GM23338 (cell line): ENCODE measurements around the gene LIPT1. TPM values are rescaled to one million over a fixed set of nuclear protein-coding genes. Genes with fewer than 3 reads are reported as not detected.

ENCODE experiments used
- ATAC-seq: fragments of 200-7000 bp; cut with Tn5 transposase; 3 replicates; pipeline ENCODE4 v1.9.1; 2020
- DNase-seq: peaks from one replicate; pipeline ENCODE4 v3.0.0-alpha.2; 2015; ENCODE audit warnings: low spot score
- H2AFZ ChIP-seq: fragments of 200-600 bp; sonication (generic); 2 replicates; pipeline ENCODE4 v1.8.0; 2016; ENCODE audit warnings: antibody characterized with exemption, mild to moderate bottlenecking, moderate library complexity
- H3F3A ChIP-seq: fragments of 200-600 bp; sonication (generic); replicated peaks from 2 replicates; pipeline ENCODE4 v1.8.0; 2017; ENCODE audit warnings: antibody characterized with exemption, mixed run types, low read depth
- H3K27ac ChIP-seq: fragments of 200-600 bp; sonication (generic); 2 replicates; pipeline ENCODE4 v1.6.1; 2016; ENCODE audit warnings: low read depth
- H3K27me3 ChIP-seq: fragments of 200-600 bp; sonication (generic); 2 replicates; pipeline ENCODE4 v1.8.0; 2016; ENCODE audit warnings: mild to moderate bottlenecking, mixed run types, moderate library complexity; ENCODE audit not compliant: insufficient read depth
- H3K36me3 ChIP-seq: fragments of 200-600 bp; sonication (generic); 2 replicates; pipeline ENCODE4 v1.8.0; 2016; ENCODE audit warnings: mild to moderate bottlenecking; ENCODE audit not compliant: insufficient read depth
- H3K4me1 ChIP-seq: fragments of 200-600 bp; sonication (generic); 2 replicates; pipeline ENCODE4 v1.8.0; 2016; ENCODE audit warnings: mild to moderate bottlenecking, moderate library complexity; ENCODE audit not compliant: insufficient read depth
- H3K4me2 ChIP-seq: fragments of 200-600 bp; sonication (generic); 2 replicates; pipeline ENCODE4 v1.7.1; 2017; ENCODE audit warnings: mixed run types
- H3K4me3 ChIP-seq: fragments of 200-600 bp; sonication (generic); 2 replicates; pipeline ENCODE4 v1.6.1; 2016; ENCODE audit warnings: mixed run types
- H3K79me2 ChIP-seq: fragments of 200-600 bp; sonication (generic); replicated peaks from 2 replicates; pipeline ENCODE4 v1.8.0; 2017; ENCODE audit warnings: mild to moderate bottlenecking; ENCODE audit not compliant: insufficient read depth
- H3K9me2 ChIP-seq: fragments of 200-600 bp; sonication (generic); 2 replicates; pipeline ENCODE4 v1.8.0; 2017; ENCODE audit not compliant: insufficient read depth
- H4K20me1 ChIP-seq: fragments of 200-600 bp; sonication (generic); replicated peaks from 2 replicates; pipeline ENCODE4 v1.8.0; 2017; ENCODE audit warnings: mild to moderate bottlenecking; ENCODE audit not compliant: insufficient read depth
- H3K27ac Mint-ChIP-seq: 2 replicates; pipeline ENCODE4 v1.8.0; 2020; ENCODE audit warnings: inconsistent platforms, mild to moderate bottlenecking, moderate library complexity, mixed read lengths
- H3K27me3 Mint-ChIP-seq: 3 replicates; pipeline ENCODE4 v1.8.0; 2022; ENCODE audit warnings: low read depth, mild to moderate bottlenecking, moderate library complexity, mixed read lengths, inconsistent platforms; ENCODE audit not compliant: insufficient read depth, poor library complexity
- H3K36me3 Mint-ChIP-seq: 3 replicates; pipeline ENCODE4 v1.8.0; 2021; ENCODE audit warnings: low read depth, mild to moderate bottlenecking, inconsistent platforms, moderate library complexity, mixed read lengths
- H3K4me1 Mint-ChIP-seq: 3 replicates; pipeline ENCODE4 v1.8.0; 2020; ENCODE audit warnings: mild to moderate bottlenecking, inconsistent platforms, mixed read lengths
- H3K4me3 Mint-ChIP-seq: 3 replicates; pipeline ENCODE4 v1.8.0; 2021; ENCODE audit warnings: moderate library complexity, mild to moderate bottlenecking, inconsistent platforms, mixed read lengths
- H3K9me3 Mint-ChIP-seq: 3 replicates; pipeline ENCODE4 v1.8.0; 2020; ENCODE audit warnings: moderate library complexity, mild to moderate bottlenecking, inconsistent platforms, mixed read lengths
- CREB1 ChIP-seq: fragments of 250-450 bp; sonication (Bioruptor Pico); IDR thresholded peaks from 2 replicates; pipeline ENCODE4 v1.5.0; 2020; ENCODE audit warnings: low read depth, mild to moderate bottlenecking, moderate library complexity
- NANOG ChIP-seq: IDR thresholded peaks from 2 replicates; pipeline ENCODE4 v1.6.1; 2016; ENCODE audit warnings: antibody characterized with exemption, borderline replicate concordance
- POLR2AphosphoS5 ChIP-seq: IDR thresholded peaks from 2 replicates; pipeline ENCODE4 v1.6.1; 2016; ENCODE audit warnings: antibody characterized with exemption, low read depth
- ZNF331 ChIP-seq: fragments of 250-450 bp; sonication (Bioruptor Pico); IDR thresholded peaks from 2 replicates; pipeline ENCODE4 v1.5.0; 2020; ENCODE audit warnings: low read depth, mild to moderate bottlenecking, moderate library complexity
- polyA plus RNA-seq: library from polyadenylated mRNA; unstranded; fragments of >200 nt; fragmentation: Nextera tagmentation; extraction: Ambion mirVana; gene quantifications from 2 replicates; pipeline ENCODE4 v1.2.1, GENCODE V29; 2016
- total RNA-seq: library from RNA; depleted of rRNA; stranded (reverse); fragments of >200 nt; shearing (Covaris generic); gene quantifications from 2 replicates; pipeline ENCODE4 v1.2.3, GENCODE V29; 2014
- TF ChIP-seq, protein P1 (sequence below): IDR thresholded peaks from 2 replicates; pipeline ENCODE4 v1.6.1; 2016; ENCODE audit warnings: antibody characterized with exemption
- TF ChIP-seq, protein P2 (sequence below): fragments of 250-450 bp; sonication (Bioruptor Pico); IDR thresholded peaks from 2 replicates; pipeline ENCODE4 v1.5.0; 2020; ENCODE audit warnings: mild to moderate bottlenecking, moderate library complexity

LIPT1 gene
- total and polyA plus RNA-seq, 2 experiments from 2014 or later: 11.5 to 15.4 TPM

- Histone ChIP-seq H3K4me1 (peaks cover 17% of the 10 kb centered on the region), H3F3A (no peaks in the 10 kb centered on the region; the same call in 1 of the 2 replicates), H2AFZ (peak overlapping the region; percentile 92), H3K79me2 (peaks cover 16% of the 10 kb centered on the region), H3K27me3 (0 out of 2 replicates have a peak, but pooled peaks cover 7% of the 10 kb centered on the region), H3K4me2 (peak overlapping the region; percentile 84), H3K4me3 (peak overlapping the region; percentile 85), H3K27ac (peak overlapping the region; percentile 89), H4K20me1 (no peaks in the 10 kb centered on the region), H3K9me2 (no peaks in the 10 kb centered on the region; the same call in 1 of the 2 replicates), H3K36me3 (0 out of 2 replicates have a peak, but pooled peaks cover 3% of the 10 kb centered on the region)
- ATAC-seq: no peak; the same call in 2 of the 3 replicates
- Mint-ChIP-seq H3K9me3 (peaks cover 29% of the 10 kb centered on the region), H3K36me3 (peaks cover 33% of the 10 kb centered on the region), H3K4me1 (peaks cover 9% of the 10 kb centered on the region; the same call in 2 of the 3 replicates), H3K4me3 (peak overlapping the region; percentile 94), H3K27ac (peak overlapping the region; percentile 89), H3K27me3 (peaks cover 14% of the 10 kb centered on the region)
- no peak for TF ChIP-seq NANOG
- TF ChIP-seq, protein P1, sequence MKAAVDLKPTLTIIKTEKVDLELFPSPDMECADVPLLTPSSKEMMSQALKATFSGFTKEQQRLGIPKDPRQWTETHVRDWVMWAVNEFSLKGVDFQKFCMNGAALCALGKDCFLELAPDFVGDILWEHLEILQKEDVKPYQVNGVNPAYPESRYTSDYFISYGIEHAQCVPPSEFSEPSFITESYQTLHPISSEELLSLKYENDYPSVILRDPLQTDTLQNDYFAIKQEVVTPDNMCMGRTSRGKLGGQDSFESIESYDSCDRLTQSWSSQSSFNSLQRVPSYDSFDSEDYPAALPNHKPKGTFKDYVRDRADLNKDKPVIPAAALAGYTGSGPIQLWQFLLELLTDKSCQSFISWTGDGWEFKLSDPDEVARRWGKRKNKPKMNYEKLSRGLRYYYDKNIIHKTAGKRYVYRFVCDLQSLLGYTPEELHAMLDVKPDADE: peak; percentile 36; the same call in 1 of the 2 replicates
- no peak for DNase-seq
Measured at GRCh38 chr2:99140860-99141109, 14.0 kb upstream of the LIPT1 start.

DNA sequence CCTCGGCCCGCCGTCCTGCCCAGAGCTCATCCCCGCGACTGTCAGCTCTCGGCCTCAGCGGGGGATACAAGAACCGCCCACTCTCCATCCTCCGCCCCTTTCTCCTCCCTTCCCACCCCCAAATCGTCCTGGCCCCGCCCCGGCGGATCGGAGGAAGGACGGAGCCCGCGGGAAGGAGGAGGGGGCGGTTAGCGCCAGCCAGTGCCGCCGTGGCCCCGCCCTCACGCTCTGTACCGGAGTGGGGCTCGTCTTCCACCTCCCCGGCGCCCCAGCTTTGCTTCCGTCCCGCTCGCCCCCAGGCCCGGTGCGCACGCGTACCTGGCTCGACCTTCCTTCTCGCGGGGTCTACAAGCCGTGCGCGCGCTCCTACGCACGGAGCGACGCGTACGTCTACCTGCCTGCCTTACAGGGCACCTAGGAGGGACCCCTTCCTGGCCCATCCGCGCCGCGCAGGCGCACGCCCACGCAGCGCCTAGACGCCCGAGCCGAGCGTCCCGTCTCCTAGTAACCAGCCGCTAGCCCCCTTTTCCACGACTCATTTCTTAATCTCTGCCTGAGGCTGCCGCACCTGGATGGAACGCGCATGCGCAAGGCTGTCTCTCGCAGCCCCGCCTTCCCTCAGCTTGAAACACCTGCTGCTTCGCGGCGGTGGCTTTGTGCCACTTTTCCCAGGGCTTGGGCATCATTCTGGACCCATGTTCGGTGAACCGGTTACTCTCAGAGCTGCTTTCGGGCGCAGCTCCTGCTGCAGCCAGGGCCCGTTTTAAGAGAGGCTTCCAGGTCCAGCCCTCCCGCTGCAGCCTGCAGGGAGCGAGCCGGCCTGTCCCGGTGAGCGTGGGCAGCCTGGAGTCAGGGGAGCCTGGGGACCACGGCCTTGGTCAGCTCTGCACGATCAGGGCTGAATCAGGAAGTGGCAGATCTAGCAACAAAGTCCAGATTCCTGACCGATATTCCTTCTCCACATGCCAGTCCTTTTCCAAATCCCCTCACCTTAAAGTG lies 13.4 kb upstream of the LIPT1 start, which contains the start of gene C2orf15:
Gene C2orf15 (plus strand): TSS at position 598 of the 999 bp plus-strand sequence. CDS start 8,852 bp downstream, outside the sequence.
- peak within 1 kb of the TSS; percentile 85 for H3K4me3 ChIP-seq
- 0 out of 2 replicates have a peak, but pooled peaks cover 7% of the 10 kb centered on the region for H3K27me3 ChIP-seq
- Mint-ChIP-seq H3K4me3 (peak within 1 kb of the TSS; percentile 94), H3K27me3 (peaks cover 14% of the 10 kb centered on the region), H3K9me3 (peaks cover 23% of the 10 kb centered on the region), H3K4me1 (peaks cover 9% of the 10 kb centered on the region; the same call in 2 of the 3 replicates), H3K36me3 (peaks cover 27% of the 10 kb centered on the region), H3K27ac (peak within 1 kb of the TSS; percentile 94)
- peak within 1 kb of the TSS; percentile 92 for H2AFZ ChIP-seq
- no peaks in the 10 kb centered on the region for H4K20me1 ChIP-seq
- TF ChIP-seq ZNF331 (CRISPR knock-in tag) (no peak), POLR2AphosphoS5 (peak; percentile 81), CREB1 (0 out of 2 replicates have a peak, but pooled peaks have one; percentile 28), NANOG (no peak)
- DNase-seq (peak; percentile 96), ATAC-seq (peak; percentile 94)
- H3F3A ChIP-seq: no peaks in the 10 kb centered on the region; the same call in 1 of the 2 replicates
- H3K27ac ChIP-seq: peak within 1 kb of the TSS; percentile 89
- peaks cover 16% of the 10 kb centered on the region for H3K79me2 ChIP-seq
- no peaks in the 10 kb centered on the region for H3K36me3 ChIP-seq
- no peaks in the 10 kb centered on the region; the same call in 1 of the 2 replicates for H3K9me2 ChIP-seq
- H3K4me1 ChIP-seq: peaks cover 17% of the 10 kb centered on the region
- H3K4me2 ChIP-seq: peak within 1 kb of the TSS; percentile 84

GRCh38 chr2:99150706-99151105 lies 4.1 kb upstream of the LIPT1 start:
- Histone ChIP-seq H2AFZ (no peak overlapping the region), H3K4me1 (peaks cover 9% of the 10 kb centered on the region), H3K79me2 (peaks cover 3% of the 10 kb centered on the region; the same call in 1 of the 2 replicates), H3K4me3 (no peak overlapping the region), H4K20me1 (no peaks in the 10 kb centered on the region; the same call in 1 of the 2 replicates), H3K4me2 (no peak overlapping the region), H3K27me3 (no peaks in the 10 kb centered on the region), H3F3A (no peaks in the 10 kb centered on the region), H3K9me2 (no peaks in the 10 kb centered on the region), H3K27ac (no peak overlapping the region), H3K36me3 (no peaks in the 10 kb centered on the region)
- Mint-ChIP-seq H3K9me3 (no peaks in the 10 kb centered on the region), H3K4me1 (peaks cover 9% of the 10 kb centered on the region; the same call in 2 of the 3 replicates), H3K4me3 (no peak overlapping the region), H3K27me3 (peaks cover 4% of the 10 kb centered on the region), H3K27ac (no peak overlapping the region), H3K36me3 (no peaks in the 10 kb centered on the region)
- no peak for ATAC-seq
- no peak for DNase-seq
- TF ChIP-seq POLR2AphosphoS5: no peak
- TF ChIP-seq CREB1: no peak
- TF ChIP-seq, protein P2, sequence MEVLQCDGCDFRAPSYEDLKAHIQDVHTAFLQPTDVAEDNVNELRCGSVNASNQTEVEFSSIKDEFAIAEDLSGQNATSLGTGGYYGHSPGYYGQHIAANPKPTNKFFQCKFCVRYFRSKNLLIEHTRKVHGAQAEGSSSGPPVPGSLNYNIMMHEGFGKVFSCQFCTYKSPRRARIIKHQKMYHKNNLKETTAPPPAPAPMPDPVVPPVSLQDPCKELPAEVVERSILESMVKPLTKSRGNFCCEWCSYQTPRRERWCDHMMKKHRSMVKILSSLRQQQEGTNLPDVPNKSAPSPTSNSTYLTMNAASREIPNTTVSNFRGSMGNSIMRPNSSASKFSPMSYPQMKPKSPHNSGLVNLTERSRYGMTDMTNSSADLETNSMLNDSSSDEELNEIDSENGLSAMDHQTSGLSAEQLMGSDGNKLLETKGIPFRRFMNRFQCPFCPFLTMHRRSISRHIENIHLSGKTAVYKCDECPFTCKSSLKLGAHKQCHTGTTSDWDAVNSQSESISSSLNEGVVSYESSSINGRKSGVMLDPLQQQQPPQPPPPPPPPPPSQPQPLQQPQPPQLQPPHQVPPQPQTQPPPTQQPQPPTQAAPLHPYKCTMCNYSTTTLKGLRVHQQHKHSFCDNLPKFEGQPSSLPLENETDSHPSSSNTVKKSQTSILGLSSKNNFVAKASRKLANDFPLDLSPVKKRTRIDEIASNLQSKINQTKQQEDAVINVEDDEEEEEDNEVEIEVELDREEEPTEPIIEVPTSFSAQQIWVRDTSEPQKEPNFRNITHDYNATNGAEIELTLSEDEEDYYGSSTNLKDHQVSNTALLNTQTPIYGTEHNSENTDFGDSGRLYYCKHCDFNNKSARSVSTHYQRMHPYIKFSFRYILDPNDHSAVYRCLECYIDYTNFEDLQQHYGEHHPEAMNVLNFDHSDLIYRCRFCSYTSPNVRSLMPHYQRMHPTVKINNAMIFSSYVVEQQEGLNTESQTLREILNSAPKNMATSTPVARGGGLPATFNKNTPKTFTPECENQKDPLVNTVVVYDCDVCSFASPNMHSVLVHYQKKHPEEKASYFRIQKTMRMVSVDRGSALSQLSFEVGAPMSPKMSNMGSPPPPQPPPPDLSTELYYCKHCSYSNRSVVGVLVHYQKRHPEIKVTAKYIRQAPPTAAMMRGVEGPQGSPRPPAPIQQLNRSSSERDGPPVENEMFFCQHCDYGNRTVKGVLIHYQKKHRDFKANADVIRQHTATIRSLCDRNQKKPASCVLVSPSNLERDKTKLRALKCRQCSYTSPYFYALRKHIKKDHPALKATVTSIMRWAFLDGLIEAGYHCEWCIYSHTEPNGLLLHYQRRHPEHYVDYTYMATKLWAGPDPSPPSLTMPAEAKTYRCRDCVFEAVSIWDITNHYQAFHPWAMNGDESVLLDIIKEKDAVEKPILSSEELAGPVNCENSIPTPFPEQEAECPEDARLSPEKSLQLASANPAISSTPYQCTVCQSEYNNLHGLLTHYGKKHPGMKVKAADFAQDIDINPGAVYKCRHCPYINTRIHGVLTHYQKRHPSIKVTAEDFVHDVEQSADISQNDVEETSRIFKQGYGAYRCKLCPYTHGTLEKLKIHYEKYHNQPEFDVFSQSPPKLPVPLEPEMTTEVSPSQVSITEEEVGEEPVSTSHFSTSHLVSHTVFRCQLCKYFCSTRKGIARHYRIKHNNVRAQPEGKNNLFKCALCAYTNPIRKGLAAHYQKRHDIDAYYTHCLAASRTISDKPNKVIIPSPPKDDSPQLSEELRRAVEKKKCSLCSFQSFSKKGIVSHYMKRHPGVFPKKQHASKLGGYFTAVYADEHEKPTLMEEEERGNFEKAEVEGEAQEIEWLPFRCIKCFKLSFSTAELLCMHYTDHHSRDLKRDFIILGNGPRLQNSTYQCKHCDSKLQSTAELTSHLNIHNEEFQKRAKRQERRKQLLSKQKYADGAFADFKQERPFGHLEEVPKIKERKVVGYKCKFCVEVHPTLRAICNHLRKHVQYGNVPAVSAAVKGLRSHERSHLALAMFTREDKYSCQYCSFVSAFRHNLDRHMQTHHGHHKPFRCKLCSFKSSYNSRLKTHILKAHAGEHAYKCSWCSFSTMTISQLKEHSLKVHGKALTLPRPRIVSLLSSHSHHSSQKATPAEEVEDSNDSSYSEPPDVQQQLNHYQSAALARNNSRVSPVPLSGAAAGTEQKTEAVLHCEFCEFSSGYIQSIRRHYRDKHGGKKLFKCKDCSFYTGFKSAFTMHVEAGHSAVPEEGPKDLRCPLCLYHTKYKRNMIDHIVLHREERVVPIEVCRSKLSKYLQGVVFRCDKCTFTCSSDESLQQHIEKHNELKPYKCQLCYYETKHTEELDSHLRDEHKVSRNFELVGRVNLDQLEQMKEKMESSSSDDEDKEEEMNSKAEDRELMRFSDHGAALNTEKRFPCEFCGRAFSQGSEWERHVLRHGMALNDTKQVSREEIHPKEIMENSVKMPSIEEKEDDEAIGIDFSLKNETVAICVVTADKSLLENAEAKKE: no peak
